Mucosa of gallbladder (tissue), 1 donor: ENCODE measurements around the gene SIK2. TPM values are rescaled to one million over a fixed set of nuclear protein-coding genes. Genes with fewer than 3 reads are reported as not detected.

Experiments used
- DNase-seq: peaks from one replicate; pipeline ENCODE4 v3.0.0-alpha.2; 2020; ENCODE audit warnings: low spot score
- total RNA-seq: library from RNA; stranded (reverse); gene quantifications from one replicate; pipeline ENCODE4 v1.2.1, GENCODE V29; 2021
- donor health status: DM: no; HTN: no; CAD: no.

Gene SIK2
- total RNA-seq, 1 donor from 2014 or later: 27.6 TPM

GRCh38 chr11:111582163-111582562 is 20.1 kb upstream of the SIK2 start:
- no peak for DNase-seq

- no peak for DNase-seq
Measured at GRCh38 chr11:111582881-111583280, 19.4 kb upstream of the SIK2 start.

- DNase-seq: no peak
Measured at GRCh38 chr11:111585371-111585770, 16.9 kb upstream of the SIK2 start.

DNA sequence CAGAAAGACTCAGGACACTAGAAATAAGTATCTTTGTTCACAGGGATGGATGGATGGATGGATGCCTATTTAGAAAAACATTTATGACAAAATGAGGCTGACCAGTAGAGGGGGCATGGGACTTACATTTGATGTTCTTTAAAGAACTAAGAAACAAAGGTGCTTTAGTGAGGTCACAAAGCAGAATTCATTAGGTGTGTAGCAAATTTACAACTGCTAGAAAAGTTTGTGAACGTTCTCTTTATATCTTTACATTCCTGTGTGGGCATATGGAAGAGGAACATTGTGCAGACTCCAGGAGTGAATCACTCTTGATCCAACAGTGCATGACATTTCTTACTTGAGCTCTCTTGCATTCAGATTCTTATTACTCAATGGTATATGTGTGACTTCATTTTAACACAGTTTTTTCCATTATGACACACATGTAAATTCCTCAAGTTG is 15.8 kb upstream of the SIK2 start:
- DNase-seq: peak; percentile 42

DNA sequence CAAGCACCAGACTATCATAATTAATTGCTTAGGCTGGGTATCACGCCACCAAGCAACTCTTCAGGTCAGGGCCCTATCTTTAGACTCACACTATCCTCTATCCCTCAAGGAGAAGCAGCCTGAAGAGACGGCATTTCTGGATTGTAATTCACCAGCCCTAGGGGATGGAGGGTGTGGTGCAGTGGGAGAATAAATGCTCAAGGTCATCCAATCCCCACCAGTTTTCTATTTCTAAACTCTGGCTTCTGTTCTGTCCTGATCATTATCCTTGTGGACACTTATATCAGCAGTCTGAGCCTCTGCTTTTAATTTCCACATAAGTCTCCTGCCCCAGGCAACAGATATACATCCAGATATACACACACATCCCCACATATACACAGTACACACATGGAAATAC is 13.1 kb upstream of the SIK2 start:
- no peak for DNase-seq

DNA sequence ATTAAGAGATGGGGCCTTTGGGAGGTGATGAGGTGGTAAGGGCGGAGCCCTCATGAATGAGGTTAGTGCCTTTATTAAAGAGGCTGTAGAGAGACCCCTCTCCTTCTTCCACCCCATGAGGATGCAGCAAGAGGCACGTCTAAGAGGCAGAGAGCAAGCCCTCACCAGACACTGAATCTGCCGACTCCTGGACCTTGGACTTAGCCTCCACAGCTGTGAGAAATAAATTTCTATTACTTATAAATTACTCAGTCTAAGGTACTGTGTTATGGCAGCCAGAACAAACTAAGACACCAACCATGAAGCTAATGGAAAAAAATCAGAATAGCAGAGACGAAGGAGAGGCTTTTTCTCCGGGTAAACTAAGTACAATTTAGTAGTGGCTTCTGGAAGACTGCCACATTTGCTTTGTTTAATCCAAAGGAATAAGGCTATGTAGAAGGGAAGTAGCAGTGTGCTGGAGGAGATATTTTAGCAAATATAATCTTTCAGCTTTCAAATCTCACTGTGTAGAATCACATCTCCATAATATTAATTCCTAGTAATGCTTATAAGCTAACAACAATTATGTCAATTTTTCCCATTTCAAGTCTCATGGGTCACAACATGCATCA is 12.3 kb upstream of the SIK2 start:
- DNase-seq: no peak

DNA sequence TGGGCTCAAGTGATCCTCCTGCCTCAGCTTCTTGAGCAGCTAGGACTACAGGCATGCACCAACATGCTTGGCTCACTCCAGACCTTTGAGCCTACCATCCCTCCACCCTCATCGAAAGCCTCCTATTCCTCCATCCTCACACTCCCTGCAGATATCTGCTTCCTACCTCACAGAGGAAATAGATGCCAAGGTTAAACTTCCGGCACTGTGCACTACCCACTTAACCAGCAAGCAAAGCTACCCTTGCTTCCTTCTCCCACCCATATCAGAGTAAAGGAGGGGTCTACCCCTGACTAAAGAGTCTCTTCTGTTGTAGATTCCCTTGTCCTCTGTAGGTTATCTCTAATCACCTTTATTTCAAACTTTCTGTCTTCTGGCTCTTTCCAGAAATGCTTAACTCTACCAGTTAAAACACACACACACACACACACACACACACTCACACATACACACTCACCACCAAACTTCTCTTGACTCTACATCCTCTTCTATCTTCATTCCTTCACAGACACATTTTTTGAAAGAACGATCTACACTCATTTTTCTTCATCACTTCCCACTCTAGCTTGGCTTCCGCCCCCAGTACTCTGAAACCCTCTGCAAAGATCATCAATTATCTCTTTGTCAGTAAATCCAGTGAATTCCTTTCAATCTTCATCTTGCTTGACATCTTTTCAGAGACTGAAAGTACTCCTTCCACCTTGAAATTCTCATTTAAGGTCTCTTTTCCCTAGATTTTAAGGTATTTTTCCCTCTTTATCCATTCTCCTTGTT is 10.9 kb upstream of the SIK2 start:
- no peak for DNase-seq

DNA sequence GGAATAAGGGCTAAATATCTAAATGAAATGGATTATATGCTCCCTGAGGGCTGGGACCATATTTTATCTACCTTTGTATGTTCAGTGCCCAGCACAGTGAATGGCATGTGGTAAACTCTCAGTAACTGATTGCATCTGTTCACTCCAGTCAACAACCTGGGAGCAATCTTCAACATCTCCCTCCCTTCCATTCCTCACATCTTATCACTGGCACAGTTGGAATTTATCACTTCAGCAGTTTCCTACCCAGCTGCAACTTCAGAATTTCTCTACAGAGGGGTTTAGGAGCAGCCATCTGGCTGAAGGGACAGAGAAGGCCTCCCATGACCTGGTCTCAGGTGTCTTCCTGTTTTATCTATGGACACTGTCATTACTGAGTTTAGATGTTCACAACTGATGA is 9.8 kb upstream of the SIK2 start:
- no peak for DNase-seq

DNA sequence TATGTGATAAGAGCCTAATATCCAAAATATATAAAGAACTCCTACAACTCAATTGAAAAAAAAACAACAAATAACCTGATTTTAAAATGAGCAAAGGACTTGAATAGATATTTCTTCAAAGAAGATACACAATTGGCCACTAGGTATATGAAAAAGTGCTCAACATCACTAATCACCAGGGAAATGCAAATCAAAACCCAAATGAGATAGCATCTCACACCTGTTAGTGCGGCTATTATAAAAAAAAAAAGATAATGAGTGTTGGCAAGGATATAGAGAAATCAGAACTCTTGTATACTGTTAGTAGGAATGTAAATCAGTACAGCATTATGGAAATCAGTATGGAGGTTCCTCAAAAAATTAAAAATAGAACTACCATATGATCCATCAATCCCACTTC is 5.9 kb upstream of the SIK2 start:
- DNase-seq: no peak

DNA sequence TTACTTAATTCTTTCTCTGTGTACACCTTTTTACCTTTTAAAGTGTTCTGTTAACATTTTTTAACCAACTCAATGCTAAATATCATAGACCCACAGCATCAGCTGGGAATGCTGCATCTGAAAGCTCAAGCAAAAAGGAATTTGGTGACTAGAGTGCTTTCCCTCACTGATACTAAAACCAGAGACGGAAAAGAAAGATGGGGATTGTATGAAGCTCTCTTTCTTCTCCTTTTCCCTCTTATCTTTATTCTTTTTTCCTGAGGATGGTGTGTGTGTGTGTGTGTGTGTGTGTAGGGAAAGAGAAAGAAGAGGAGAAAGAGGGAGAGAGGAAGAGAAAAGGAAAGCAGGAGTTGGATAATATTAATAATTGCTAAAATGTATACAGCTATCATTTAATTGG is 4.1 kb upstream of the SIK2 start:
- DNase-seq: no peak

DNA sequence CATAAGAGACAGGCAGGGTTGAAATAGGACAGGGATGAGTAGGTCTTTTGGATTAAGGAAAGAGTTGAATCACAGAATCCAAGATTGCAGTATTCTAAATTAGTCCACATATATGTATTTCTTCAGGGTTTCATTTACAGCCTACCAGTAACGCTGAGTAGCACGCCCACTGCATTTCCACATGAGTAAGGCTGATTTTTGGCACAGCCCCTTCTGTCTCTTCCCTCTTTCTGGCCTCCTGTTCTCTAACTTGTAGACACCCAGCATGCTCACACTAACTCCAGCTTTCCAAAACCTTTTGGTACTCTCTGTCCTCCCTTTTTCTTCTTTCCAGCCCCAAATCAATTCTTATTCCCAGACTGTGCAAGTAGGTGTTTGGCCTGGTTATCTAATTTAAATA is 3.7 kb upstream of the SIK2 start:
- no peak for DNase-seq

- no peak for DNase-seq
Measured at GRCh38 chr11:111601636-111601978, 642 bp upstream of the SIK2 start.

- DNase-seq: peak; percentile 28
Measured at GRCh38 chr11:111602865-111603610, 789 bp downstream of the SIK2 start.

DNA sequence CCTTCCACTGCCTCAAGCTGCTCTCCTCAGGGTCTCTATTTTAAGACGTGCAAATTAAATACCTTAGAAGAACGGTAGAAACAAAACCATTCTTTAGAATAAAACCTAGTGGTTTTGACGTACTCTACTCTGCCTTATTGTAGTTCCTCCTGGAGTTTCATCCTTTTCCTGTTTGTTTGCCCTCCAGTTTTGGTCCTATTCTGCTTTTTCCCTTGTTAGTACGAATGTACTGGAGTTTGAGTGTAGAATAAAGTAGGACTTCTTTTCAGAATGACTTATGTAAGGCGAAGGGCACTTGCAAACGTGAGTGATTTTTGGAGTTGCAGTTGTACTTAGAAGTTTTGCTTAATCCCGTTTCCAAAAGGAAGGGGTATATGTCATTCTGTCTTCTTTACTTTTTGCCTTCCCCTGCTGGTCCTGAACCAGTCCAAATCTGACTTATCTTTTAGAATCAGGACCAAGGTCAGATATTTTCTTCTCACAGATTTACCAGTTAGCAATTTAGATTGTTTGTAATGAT is 1.4 kb downstream of the SIK2 start:
- no peak for DNase-seq

GRCh38 chr11:111604392-111605009 is 2.3 kb downstream of the SIK2 start:
- DNase-seq: no peak

DNA sequence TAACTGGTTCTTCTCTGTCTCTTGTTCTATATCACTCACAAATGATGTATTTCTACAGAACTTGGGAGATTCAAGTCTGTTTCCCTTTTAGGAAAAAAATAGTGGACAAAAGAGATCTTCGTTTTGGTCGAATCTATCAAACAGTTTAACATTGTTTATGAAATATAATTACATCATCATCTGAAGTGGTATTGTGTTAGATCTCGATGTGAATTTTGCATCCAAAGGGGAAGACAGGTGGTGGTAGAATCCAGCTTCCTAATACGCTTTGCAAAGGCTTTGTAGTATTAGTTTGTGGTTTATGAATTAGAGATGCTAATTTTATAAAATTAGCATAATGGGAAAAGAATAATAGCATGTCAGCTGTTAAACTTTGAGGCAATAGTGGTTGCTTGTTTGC is 3.4 kb downstream of the SIK2 start:
- DNase-seq: no peak

DNA sequence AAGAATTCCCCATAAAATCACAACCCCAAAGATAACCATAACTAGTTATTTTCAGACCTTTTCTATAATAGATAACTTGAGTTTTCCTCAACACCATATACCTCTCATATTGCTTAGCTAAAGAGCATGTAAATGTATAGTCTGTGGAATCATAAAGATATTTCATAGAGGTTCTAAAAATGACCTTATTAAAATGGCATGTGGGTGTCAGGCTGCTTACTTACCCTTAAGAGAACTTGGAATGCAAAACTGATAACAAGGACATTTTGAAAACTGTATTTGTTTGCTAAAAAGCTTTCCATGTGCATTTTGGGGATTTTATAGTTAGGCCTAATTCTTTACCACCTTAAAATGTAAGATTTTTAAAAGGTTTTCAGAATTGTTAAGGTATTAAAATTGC is 4.7 kb downstream of the SIK2 start:
- DNase-seq: no peak

- DNase-seq: no peak
Measured at GRCh38 chr11:111607751-111608150, 5.5 kb downstream of the SIK2 start.

DNA sequence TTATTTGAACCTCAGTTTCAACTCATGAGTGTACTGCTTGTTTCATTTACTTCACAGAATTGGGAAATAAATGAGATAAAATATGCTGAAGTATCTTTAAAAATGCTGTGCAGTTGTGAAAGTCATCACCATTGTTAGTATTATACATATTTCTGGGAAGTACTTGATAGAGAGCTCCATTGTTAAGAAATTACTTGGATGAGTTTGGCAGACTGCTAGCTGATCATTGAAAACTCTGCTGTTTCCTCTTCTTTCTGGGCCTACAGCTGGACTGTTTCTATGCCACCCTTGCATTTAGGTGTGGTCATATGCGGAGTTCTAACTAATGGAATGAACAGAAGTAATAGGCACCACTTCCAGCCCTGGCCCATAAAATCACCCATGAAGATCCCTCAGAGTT is 10.0 kb downstream of the SIK2 start:
- DNase-seq: no peak

DNA sequence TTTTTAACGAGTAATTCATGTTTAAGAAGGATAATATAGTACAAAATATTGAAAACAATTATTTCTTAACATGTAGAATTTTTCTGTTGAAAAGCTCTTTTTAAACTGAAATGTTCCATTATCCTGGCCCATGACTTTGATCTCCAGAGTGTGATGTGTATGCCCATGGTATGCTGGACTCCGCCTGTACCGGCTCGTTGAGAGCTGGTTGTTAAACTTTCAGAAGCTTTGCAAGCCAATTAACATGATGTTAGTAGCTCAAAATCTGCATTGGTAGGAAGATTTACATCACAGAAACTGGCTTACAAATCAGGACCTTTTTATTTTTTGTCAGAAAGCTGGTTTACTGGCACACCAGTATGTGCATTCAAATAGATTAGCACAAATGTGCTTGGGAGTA is 15.0 kb downstream of the SIK2 start:
- DNase-seq: no peak

DNA sequence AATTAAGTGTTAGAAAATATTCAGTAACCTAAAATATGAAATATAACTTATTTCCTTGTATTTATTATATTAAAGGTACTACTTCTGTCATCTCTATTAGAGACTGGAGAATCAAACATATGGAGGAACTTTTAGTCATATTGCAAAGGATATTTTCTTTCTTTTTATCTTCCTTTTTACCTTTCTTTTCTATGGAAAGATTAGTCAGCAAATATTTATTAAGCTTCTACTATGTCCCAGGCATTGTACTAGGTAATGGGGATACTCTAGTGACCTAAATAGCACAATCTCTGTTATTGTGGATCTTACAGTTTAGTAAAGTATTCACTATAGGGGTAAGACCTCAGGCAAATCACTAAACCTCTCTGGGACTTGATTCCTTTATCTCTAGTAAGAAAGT is 18.3 kb downstream of the SIK2 start:
- DNase-seq: no peak

DNA sequence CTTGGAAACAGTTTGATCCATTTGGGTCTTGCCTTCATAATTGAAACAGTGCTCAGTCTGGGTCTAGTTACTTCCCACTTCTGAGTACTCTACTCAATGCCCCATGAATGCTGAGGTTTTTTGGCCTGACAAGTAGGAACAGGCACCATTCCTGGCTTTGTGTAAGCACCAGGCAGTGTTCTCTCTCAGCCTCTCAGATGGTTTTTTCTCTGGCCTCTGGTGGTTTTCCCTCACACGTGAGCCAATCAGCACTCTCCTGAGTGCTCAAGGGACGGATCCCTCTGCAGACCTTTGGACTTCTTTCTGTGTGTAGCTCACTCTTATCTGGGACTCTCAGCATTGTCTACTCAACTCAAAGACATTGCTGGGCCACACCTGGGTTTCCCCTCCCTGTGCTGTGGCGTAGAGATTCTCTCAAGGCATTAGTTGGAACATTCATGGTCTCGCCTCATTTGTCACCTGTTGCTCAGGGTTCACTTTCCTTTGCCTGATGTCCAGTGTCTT is 21.3 kb downstream of the SIK2 start:
- DNase-seq: peak; percentile 80
